GM13976 (cell line): Measurements from ENCODE around the gene MRTFA.

Experiments
- DNase-seq: peaks from one replicate; pipeline ENCODE4 v3.0.0; 2012; ENCODE audit warnings: low spot score
- in situ Hi-C: fragments of 300-500 bp; cut with MboI; formaldehyde crosslinking; loops from one replicate; pipeline ENCODE4 v1.12.0; 2022; ENCODE audit warnings: low sequenced_read_pairs, mixed read lengths, inconsistent platforms; ENCODE audit not compliant: unreplicated experiment
- TF ChIP-seq, protein P1 (sequence below): IDR thresholded peaks from 2 replicates; pipeline ENCODE4 v1.5.1; 2012; ENCODE audit warnings: borderline replicate concordance, mild to moderate bottlenecking; ENCODE audit not compliant: insufficient read depth; ENCODE audit errors: extremely low read depth, missing control alignments, control extremely low read depth

The MRTFA gene

DNA sequence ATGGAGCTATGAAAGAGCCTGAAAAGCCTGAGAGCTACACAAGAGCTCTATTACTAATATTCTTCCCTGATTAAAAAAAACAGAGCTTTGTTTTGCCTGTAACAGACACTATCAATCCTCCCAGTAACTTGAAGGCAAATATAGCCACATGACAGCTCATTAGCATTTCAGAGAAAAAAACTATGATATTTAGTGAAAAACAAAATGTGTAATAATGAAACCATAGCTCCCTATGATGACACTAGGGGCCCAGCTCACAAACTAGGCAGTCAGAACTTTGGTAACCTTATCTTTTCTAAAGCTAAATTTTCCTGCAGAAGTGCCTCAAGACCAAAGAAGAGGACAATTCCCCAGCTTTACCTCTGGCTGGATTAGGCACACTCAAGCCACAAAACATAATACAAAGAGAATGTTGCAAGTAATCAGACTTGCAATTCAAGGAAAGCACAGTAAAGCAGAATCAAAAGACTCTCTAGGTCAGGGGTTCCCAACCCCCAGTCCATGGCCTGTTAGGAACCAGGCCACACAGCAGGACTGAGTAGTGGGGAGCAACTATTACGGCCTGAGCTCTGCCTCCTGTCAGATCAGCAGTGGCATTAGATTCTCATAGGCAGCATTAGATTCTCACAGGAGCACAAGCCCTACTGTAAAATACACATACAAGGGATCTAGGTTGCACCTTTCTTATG, 53.3 kb downstream of the MRTFA start:
- TF ChIP-seq, protein P1, sequence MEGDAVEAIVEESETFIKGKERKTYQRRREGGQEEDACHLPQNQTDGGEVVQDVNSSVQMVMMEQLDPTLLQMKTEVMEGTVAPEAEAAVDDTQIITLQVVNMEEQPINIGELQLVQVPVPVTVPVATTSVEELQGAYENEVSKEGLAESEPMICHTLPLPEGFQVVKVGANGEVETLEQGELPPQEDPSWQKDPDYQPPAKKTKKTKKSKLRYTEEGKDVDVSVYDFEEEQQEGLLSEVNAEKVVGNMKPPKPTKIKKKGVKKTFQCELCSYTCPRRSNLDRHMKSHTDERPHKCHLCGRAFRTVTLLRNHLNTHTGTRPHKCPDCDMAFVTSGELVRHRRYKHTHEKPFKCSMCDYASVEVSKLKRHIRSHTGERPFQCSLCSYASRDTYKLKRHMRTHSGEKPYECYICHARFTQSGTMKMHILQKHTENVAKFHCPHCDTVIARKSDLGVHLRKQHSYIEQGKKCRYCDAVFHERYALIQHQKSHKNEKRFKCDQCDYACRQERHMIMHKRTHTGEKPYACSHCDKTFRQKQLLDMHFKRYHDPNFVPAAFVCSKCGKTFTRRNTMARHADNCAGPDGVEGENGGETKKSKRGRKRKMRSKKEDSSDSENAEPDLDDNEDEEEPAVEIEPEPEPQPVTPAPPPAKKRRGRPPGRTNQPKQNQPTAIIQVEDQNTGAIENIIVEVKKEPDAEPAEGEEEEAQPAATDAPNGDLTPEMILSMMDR, result no peak
- in situ Hi-C loops, result no loop called here
- DNase-seq, result peak; percentile 54

DNA sequence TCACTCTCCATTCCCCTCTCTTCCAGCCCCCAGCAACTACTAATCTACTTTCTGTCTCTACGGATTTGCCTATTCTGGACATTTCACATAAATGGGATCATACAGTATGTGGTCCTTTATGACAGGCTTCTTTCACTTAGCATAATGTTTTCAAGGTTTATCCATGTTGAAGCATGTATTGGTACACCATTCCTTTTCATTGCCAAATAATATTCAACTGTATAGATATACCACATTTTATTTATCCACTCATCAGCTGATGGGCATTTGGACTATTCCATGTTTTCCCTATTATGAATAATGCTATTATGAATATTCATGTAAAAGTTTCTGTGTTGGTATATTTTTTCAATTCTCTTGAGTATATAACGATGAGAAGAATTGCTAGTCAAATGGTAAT, 54.5 kb downstream of the MRTFA start:
- TF ChIP-seq, protein P1, result no peak
- in situ Hi-C loops, result no loop called here

DNA sequence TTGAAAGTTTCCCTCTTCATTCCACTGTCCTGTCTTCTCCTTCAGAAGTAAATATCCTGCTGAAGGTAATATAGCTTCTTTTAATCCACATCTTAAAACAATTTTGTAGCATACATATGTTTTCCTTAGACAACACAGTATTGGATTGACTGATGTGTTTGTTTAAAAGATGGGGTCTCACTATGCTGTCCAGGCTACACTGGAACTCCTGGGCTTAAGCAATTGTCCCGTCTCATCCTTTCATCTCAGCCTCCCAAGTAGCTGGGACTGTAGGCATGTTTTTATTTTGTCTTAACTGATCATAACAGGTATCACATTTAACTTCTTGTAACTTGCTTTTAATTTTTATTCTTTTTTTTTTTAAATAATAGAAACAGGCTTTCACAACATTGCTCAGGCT, 55.9 kb downstream of the MRTFA start:
- DNase-seq, result no peak
- in situ Hi-C loops, result no loop called here
- TF ChIP-seq, protein P1, result no peak

More for the DNA sequence above, 54.5 kb downstream of the MRTFA start:
- DNase-seq, result no peak

DNA sequence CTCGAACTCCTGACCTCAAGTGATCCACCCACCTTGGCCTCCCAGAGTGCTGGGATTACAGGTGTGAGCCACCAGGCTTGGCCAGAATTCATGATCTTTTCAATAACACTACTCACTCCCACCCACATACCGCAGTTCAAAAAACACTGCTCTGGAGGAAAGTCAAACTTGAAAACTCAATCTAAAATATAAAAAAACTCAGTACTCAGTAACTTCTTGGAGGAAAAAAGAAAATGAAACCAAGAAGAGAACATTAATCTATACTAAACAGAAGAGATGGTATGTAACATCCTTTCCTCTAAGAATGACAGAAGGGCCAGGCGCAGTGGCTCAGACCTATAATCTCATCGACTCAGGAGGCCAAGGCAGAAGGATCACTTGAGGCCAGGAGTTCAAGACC, 58.3 kb downstream of the MRTFA start:
- TF ChIP-seq, protein P1, result no peak
- DNase-seq, result no peak
- in situ Hi-C loops, result no loop called here

DNA sequence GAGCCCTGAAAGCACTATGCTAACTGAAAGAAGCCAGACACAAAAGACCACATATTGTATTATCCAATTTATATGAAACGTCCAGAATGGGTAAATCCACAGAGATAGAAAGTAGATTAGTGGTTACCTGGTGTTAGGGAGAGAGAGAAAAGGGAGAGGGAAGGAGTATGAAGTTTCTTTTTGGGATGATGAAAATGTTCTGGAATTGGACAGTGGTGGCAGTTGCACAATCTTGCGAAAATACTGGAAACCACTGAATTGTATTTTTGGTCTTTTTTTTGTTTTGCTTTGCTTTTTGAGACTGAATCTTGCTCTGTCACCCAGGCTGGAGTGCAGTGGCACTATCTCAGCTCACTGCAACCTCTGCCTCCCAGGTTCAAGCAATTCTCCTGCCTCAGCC, 63.5 kb downstream of the MRTFA start:
- TF ChIP-seq, protein P1, result no peak
- in situ Hi-C loops, result no loop called here
- DNase-seq, result no peak

DNA sequence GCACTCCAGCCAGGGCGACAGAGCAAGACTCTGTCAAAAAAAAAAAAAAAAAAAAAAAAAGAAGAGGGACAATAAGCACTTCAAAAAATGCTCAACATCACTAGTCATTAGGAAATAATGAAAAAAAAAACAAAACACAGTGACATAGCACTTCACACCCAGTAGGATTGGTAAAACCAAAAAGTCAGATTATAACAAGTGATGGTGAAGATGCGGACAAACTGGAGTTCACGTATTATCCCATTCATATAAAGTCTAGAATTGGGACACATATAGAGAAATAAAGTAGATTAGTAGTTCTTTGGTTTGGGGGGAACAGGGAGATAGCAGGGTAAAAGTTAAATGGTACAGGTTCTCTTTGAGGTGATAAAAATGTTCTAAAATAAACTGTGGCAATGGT, 64.6 kb downstream of the MRTFA start:
- no peak for DNase-seq
- in situ Hi-C loops, result no loop called here
- TF ChIP-seq, protein P1, result no peak

DNA sequence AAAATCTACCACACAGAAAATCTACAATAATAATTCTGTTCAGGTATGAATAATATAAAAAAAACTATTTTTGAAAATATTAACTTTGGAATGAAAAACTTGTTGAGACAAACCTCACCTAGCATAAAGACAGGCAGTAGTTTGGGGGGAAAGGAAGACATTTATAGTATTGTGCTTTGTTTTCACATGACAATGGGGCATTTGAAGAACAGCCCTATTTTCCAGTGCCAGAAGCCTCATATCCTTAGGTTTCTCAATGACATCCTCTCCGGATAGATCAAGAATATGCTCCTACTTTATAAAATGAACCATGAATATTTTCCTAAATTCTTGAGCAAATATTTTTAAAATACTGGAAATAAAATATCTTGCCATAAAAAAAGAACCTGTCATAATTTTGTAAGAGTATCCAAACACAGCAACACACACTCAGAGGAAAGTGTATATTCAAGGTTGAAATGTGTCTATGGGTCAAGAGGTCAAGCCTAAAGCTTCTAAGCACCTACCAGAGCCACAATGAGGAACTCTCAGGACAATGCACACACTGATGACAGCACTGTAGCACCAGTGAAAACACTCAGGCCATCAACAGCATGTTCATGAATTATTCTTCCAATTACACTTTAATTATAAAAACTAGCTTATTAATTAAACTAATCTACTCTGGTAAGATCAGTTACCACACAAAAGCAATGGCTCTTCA, 68.7 kb downstream of the MRTFA start:
- TF ChIP-seq, protein P1, result no peak
- DNase-seq, result no peak
- in situ Hi-C loops, result no loop called here
